H54 (cell line): Measurements from ENCODE around the gene OLFM2.
"Not testable (repeated sequence)": the region's sequence is repeated elsewhere in the genome, so short reads cannot be mapped to it uniquely, and the experiment has no call there.

Source experiments
- DNase-seq: peaks from one replicate; pipeline ENCODE4 v3.0.0; 2011; ENCODE audit warnings: low spot score, mixed read lengths; ENCODE audit not compliant: insufficient read length
- FAIRE-seq: peaks from 3 replicates; lab custom pipeline; 2011; peaks lifted over from hg19 to GRCh38; lab: Jason Lieb, UNC
- POLR2A ChIP-seq: IDR thresholded peaks from 2 replicates; pipeline ENCODE4 v1.6.1; 2011; ENCODE audit warnings: low read depth, mild to moderate bottlenecking, low read length

OLFM2 gene

GRCh38 chr19:9857076-9857721, 79.1 kb downstream of the OLFM2 start:
- no peak for TF ChIP-seq POLR2A
- FAIRE-seq (no peak), DNase-seq (no peak)

GRCh38 chr19:9856609-9857008, 79.7 kb downstream of the OLFM2 start:
- TF ChIP-seq POLR2A = no peak
- DNase-seq (no peak), FAIRE-seq (no peak)

DNA sequence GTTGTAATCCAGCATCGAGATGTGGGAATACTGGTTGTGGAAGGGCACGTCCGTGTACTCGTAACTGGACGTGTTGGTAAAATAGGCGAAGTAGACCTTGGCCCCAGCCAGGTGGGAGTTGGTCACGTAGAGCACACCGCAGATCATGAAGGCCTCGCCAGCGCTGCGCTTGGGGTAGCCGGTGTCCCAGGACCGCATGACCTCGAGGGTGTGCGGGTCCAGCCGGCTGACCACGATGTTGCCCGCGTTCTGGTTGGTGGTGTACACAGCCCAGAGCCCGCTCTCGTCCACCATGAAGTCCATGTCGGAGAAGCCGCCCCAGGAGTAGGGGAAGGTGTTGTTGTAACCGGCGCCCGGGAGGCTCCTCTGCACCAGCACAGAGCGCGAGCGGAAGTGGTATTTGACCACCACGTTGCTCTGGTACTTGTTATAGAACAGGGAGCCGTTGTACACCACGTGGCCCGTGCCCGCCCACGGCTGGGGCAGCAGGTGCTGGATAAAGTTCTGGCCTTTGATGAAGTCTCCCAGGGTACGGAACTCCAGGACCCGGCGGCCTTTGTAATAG, 82.0 kb downstream of the OLFM2 start:
- FAIRE-seq = no peak
- TF ChIP-seq POLR2A = no peak

DNA sequence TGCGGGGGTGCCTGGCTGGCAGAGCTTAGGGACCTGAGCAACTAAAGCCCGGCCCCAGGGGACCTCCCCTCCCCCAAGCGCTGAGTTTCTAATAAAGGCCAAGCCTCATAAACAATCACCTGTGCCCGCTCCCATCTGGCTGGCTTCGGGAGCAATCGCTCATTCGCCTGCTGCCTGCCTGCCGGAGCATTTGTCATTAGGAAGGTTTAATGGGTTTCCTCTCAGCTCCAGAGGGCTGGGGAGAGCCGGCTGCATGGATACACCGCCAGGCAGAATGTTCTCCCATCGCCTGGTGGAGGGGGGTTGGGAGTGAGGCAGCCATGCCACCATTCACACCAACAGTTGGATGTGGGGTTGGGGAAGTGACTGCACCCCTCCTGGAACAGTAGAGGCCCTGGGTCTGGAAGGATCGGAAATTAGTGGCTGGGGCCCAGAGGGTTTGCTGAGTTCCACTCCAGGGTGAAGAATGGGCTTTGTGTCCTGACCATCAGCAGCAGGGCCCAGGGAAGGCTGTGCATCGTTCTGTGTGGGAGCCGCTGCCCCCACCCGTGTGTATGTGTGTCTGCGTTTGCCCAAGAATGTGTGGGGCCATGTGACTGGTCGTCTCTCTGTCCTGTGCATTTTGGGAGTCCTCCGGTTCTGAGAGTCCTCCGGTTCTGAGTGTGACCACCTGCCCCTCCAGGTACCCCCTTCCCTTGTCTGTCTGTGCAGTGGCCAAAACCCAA, 85.9 kb downstream of the OLFM2 start:
- FAIRE-seq (no peak), DNase-seq (no peak)
- no peak for TF ChIP-seq POLR2A

More for the DNA sequence above, 82.0 kb downstream of the OLFM2 start:
- DNase-seq = no peak

GRCh38 chr19:9849791-9850190, 86.5 kb downstream of the OLFM2 start:
- TF ChIP-seq POLR2A = no peak
- no peak for DNase-seq
- no peak for FAIRE-seq

GRCh38 chr19:9848762-9849161, 87.6 kb downstream of the OLFM2 start:
- FAIRE-seq (no peak), DNase-seq (no peak)
- no peak for TF ChIP-seq POLR2A

DNA sequence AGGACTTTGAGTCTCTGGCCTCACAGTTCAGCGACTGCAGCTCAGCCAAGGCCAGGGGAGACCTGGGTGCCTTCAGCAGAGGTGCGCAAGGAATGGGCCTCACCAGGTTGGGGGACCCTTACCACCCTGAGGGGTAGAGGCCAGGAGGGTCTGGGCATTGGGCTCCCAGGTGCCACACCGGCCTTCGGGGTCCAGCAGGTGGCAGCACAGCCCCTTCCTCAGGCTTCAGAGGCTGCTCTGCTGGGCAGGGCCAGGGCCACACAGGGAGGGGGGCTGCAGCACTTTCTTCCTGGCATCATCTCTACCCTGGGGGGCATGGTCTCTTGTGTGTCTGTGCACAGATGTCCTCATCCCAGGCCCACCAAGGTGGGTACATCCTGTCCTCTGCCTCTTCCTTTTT, 88.3 kb downstream of the OLFM2 start:
- no peak for TF ChIP-seq POLR2A
- no peak for FAIRE-seq
- DNase-seq = no peak

DNA sequence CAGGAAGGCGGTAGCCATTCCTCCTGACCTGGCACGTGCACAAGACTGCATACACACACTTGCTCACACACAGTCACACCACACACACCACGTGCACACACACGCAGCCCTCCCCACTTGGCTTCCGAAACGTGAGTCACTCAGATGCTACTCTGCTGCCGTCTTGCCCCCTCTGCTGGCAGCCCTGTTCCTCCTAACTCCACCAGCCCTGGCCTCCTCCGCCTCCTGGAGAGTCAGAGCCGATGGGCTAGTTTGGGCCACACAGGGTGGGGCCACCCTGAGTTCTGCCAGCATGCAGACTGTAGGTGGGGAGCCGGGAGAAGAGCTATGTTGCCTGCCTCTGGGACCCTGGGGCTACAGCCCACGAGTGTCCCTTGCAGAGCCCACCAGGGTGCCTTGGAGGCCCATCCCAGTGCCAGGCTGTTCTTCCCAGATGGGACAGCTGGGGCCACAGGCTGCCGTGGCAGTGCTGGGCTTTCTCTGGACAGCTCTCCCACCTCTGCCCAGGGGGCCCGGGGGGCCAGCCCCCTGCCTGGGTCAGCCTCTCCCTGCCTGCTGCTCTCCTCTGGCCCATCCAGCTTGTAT, 89.1 kb downstream of the OLFM2 start:
- FAIRE-seq (peak; percentile 23), DNase-seq (peak; percentile 94)
- TF ChIP-seq POLR2A = no peak

- FAIRE-seq, DNase-seq: not testable (repeated sequence)
These were observed 92.6 kb downstream of the OLFM2 start for GRCh38 chr19:9843626-9844273.

- DNase-seq (no peak), FAIRE-seq (no peak)
- TF ChIP-seq POLR2A = no peak
These were observed 93.3 kb downstream of the OLFM2 start for GRCh38 chr19:9842834-9843625.

- FAIRE-seq (no peak), DNase-seq (no peak)
- TF ChIP-seq POLR2A = no peak
These were observed 96.9 kb downstream of the OLFM2 start for GRCh38 chr19:9839415-9839814.

DNA sequence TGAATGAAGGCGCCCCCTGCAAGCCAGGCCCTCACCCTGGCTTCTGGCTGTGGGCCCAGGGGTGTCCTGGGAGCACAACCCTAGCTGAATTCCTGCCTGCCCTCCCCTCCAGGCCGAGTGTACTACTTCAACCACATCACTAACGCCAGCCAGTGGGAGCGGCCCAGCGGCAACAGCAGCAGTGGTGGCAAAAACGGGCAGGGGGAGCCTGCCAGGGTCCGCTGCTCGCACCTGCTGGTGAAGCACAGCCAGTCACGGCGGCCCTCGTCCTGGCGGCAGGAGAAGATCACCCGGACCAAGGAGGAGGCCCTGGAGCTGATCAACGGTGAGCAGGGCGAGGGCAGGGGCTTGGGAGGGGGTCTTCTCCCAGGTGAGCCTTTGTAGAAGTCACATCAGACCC, 98.0 kb downstream of the OLFM2 start:
- DNase-seq (no peak), FAIRE-seq (no peak)
- TF ChIP-seq POLR2A = no peak

DNA sequence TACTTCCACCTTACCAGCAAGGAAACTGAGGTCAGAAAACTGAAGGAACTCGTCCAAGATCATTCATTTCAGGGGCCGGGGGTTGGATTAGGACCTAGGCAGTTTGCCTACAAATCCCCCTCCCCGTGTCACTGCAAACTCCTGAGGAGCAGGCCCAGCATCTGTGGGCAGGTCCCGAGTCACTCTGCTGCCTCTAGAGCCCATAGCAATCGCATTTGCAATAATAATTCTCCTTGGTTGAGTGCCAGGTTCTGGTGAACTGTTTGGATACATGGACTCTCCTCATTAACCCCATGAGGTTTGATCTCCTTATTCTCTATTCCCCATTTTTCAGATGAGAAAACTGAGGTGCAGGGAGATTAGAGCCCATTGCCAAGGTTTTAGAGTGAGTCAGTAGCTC, 100.3 kb downstream of the OLFM2 start:
- TF ChIP-seq POLR2A = no peak
- no peak for DNase-seq
- no peak for FAIRE-seq
